ENCODE data around the gene IDH3G. TPM values are rescaled to one million over a fixed set of nuclear protein-coding genes. Genes with fewer than 3 reads are reported as not detected.
"Not testable (repeated sequence)": the region's sequence is repeated elsewhere in the genome, so short reads cannot be mapped to it uniquely, and the experiment has no call there.

IDH3G gene
- total RNA-seq, 2 experiments from 2014 or later, result 51.8 to 52.5 TPM

- Histone ChIP-seq H3K9me2 (ENCODE audit: insufficient read depth, low read length) (no peaks in the 10 kb centered on the region), H3K9me3 (ENCODE audit: low read length) (no peaks in the 10 kb centered on the region), H3K4me2 (ENCODE audit: low read length) (no peak overlapping the region), H3K36me3 (ENCODE audit: insufficient read depth, low read length) (no peaks in the 10 kb centered on the region), H3K27ac (ENCODE audit: low read depth, low read length, poor library complexity, severe bottlenecking) (no peak overlapping the region), H3K4me1 (ENCODE audit: insufficient read depth, low read length, poor library complexity, severe bottlenecking) (no peaks in the 10 kb centered on the region), H4K20me1 (ENCODE audit: insufficient read depth, low read length) (no peaks in the 10 kb centered on the region), H3K79me2 (ENCODE audit: insufficient read depth, low read depth, low read length) (no peaks in the 10 kb centered on the region), H2AFZ (ENCODE audit: low read length) (no peak overlapping the region), H3K4me3 (ENCODE audit: low read depth, low read length, poor library complexity, severe bottlenecking) (no peak overlapping the region)
- no TSS peak for BruUV-seq (replicated peaks)
- no peak for TF ChIP-seq EZH2phosphoT487 (IDR thresholded peaks at IDR 0.05; ENCODE audit: borderline replicate concordance, low read depth, low read length)
- TF ChIP-seq, protein P1, sequence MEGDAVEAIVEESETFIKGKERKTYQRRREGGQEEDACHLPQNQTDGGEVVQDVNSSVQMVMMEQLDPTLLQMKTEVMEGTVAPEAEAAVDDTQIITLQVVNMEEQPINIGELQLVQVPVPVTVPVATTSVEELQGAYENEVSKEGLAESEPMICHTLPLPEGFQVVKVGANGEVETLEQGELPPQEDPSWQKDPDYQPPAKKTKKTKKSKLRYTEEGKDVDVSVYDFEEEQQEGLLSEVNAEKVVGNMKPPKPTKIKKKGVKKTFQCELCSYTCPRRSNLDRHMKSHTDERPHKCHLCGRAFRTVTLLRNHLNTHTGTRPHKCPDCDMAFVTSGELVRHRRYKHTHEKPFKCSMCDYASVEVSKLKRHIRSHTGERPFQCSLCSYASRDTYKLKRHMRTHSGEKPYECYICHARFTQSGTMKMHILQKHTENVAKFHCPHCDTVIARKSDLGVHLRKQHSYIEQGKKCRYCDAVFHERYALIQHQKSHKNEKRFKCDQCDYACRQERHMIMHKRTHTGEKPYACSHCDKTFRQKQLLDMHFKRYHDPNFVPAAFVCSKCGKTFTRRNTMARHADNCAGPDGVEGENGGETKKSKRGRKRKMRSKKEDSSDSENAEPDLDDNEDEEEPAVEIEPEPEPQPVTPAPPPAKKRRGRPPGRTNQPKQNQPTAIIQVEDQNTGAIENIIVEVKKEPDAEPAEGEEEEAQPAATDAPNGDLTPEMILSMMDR (conservative IDR thresholded peaks at IDR 0.05; ENCODE audit: low read length), result no peak
- POLR2A ChIA-PET, result interaction anchor here (0.7 kb wide), 1 partner anchor 412 kb away, joined by 3 read pairs; no protein-coding TSS in a partner anchor
- CTCF ChIA-PET (ENCODE audit: unreplicated experiment), result no interaction called here
- intact Hi-C loops (cut with micrococcal nuclease; ENCODE audit: unreplicated experiment), result no loop called here
- no peak for DNase-seq (ENCODE audit: low spot score)
These were observed 39.0 kb downstream of the IDH3G start for GRCh38 chrX:153755136-153755535.

DNA sequence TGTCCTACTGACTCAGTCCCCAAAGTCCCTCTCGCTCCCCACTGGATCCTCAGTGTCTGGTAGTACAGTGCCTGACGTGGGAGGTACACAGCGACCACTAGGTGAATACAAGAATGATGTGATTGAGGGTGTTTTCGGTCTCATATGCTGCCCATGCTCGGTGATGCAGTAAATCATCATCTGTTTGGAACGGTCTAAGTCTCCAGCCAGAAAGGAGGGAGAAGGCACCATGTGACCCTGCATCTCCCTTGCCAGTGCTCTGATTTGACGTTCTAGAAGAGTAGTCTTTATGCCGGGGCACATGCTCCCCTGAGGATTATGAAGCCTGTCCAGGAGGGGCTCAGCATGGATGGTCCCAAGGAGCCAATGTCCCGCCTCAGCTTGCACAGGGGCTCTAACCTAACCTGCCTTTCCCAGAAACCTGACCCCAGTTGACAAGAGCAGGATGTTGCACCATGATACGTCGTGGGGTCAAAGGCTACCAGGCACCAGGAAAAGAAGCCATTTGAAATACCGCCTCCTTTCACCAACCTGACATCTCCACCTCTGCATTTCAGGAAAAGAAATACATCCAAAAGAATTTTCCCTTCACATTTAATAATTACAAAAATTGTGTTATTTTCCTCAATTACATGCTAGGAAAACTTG is 43.9 kb downstream of the IDH3G start:
- ChIA-PET POLR2A (no interaction called here), CTCF (ENCODE audit: unreplicated experiment) (no interaction called here)
- Histone ChIP-seq H3K79me2 (ENCODE audit: insufficient read depth, low read depth, low read length) (no peaks in the 10 kb centered on the region), H3K9me3 (ENCODE audit: low read length) (no peaks in the 10 kb centered on the region), H3K4me2 (ENCODE audit: low read length) (no peak overlapping the region), H3K4me1 (ENCODE audit: insufficient read depth, low read length, poor library complexity, severe bottlenecking) (no peaks in the 10 kb centered on the region), H3K36me3 (ENCODE audit: insufficient read depth, low read length) (no peaks in the 10 kb centered on the region), H2AFZ (ENCODE audit: low read length) (no peak overlapping the region), H3K4me3 (ENCODE audit: low read depth, low read length, poor library complexity, severe bottlenecking) (no peak overlapping the region), H3K27ac (ENCODE audit: low read depth, low read length, poor library complexity, severe bottlenecking) (no peak overlapping the region), H3K9me2 (ENCODE audit: insufficient read depth, low read length) (no peaks in the 10 kb centered on the region), H4K20me1 (ENCODE audit: insufficient read depth, low read length) (no peaks in the 10 kb centered on the region)
- TF ChIP-seq EZH2phosphoT487 (IDR thresholded peaks at IDR 0.05; ENCODE audit: borderline replicate concordance, low read depth, low read length), result no peak
- TF ChIP-seq, protein P1 (conservative IDR thresholded peaks at IDR 0.05; ENCODE audit: low read length), result no peak
- intact Hi-C loops (cut with micrococcal nuclease; ENCODE audit: unreplicated experiment), result no loop called here
- no TSS peak for BruUV-seq (replicated peaks)
- no peak for DNase-seq (ENCODE audit: low spot score)

- DNase-seq (ENCODE audit: low spot score); H3K4me2 ChIP-seq (ENCODE audit: low read length); H3K4me3 ChIP-seq (ENCODE audit: low read depth, low read length, poor library complexity, severe bottlenecking); H2AFZ ChIP-seq (ENCODE audit: low read length); H3K4me1 ChIP-seq (ENCODE audit: insufficient read depth, low read length, poor library complexity, severe bottlenecking); H3K9me3 ChIP-seq (ENCODE audit: low read length); H3K27ac ChIP-seq (ENCODE audit: low read depth, low read length, poor library complexity, severe bottlenecking); BruUV-seq (replicated peaks); POLR2A ChIA-PET; H3K79me2 ChIP-seq (ENCODE audit: insufficient read depth, low read depth, low read length); CTCF ChIA-PET (ENCODE audit: unreplicated experiment); H3K36me3 ChIP-seq (ENCODE audit: insufficient read depth, low read length); intact Hi-C loops (cut with micrococcal nuclease; ENCODE audit: unreplicated experiment); H3K9me2 ChIP-seq (ENCODE audit: insufficient read depth, low read length); H4K20me1 ChIP-seq (ENCODE audit: insufficient read depth, low read length): not testable (repeated sequence)
These were observed 45.2 kb downstream of the IDH3G start for GRCh38 chrX:153749017-153749416.

DNA sequence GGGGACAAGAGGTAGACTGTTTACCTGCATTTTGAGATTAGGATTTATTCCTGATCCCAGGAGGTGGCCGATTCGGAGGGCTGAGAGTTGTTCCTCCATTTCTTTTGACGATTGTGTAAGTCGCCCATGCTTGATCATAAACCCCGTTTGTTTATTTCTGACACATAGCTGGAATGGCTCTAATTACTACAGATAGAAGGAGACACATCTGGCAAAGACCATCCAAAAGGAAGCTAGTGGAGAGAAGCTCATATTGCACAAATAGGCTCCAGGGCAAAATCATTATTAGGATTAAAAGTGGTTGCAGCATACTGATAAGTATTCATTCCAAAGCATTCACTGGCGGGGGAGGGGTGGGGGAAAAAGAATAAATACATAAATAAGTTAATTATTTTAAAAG is 47.2 kb downstream of the IDH3G start:
- H3K27ac ChIP-seq (ENCODE audit: low read depth, low read length, poor library complexity, severe bottlenecking); H2AFZ ChIP-seq (ENCODE audit: low read length); H3K36me3 ChIP-seq (ENCODE audit: insufficient read depth, low read length); H4K20me1 ChIP-seq (ENCODE audit: insufficient read depth, low read length); H3K4me1 ChIP-seq (ENCODE audit: insufficient read depth, low read length, poor library complexity, severe bottlenecking); H3K4me2 ChIP-seq (ENCODE audit: low read length); intact Hi-C loops (cut with micrococcal nuclease; ENCODE audit: unreplicated experiment); DNase-seq (ENCODE audit: low spot score); H3K9me2 ChIP-seq (ENCODE audit: insufficient read depth, low read length); CTCF ChIA-PET (ENCODE audit: unreplicated experiment); H3K4me3 ChIP-seq (ENCODE audit: low read depth, low read length, poor library complexity, severe bottlenecking); BruUV-seq (replicated peaks); H3K9me3 ChIP-seq (ENCODE audit: low read length); H3K79me2 ChIP-seq (ENCODE audit: insufficient read depth, low read depth, low read length): not testable (repeated sequence)
- POLR2A ChIA-PET, result interaction anchor here (0.7 kb wide), 1 partner anchor 19 kb away, joined by 5 read pairs; no protein-coding TSS in a partner anchor
